Lung (tissue), 16 donors: ENCODE data around the gene MYO16. TPM values are rescaled to one million over a fixed set of nuclear protein-coding genes. Genes with fewer than 3 reads are reported as not detected.

Source experiments
- ATAC-seq: fragments of 200-7000 bp; cut with Tn5 transposase; one replicate; pipeline ENCODE4 v1.9.1; 2020; ENCODE audit warnings: moderate number of reproducible peaks; ENCODE audit not compliant: insufficient read depth, low FRiP score
- DNase-seq, 3 donors: peaks; one replicate each; pipeline ENCODE4 v3.0.0-alpha.2; 2013 to 2017
- H3K27ac ChIP-seq, 2 donors: one replicate each; pipeline ENCODE4 v1.5.1; 2013; ENCODE audit warnings: mild to moderate bottlenecking in 2 of 2, moderate library complexity in 2 of 2, control low read depth in 1 of 2, inconsistent platforms in 1 of 2, low read depth in 1 of 2, low read length in 1 of 2
- H3K27me3 ChIP-seq, 3 donors: one replicate each; pipeline ENCODE4 v1.5.1; 2013; ENCODE audit warnings: low read length in 2 of 3; ENCODE audit not compliant: control insufficient read depth in 3 of 3, insufficient read depth in 3 of 3
- H3K36me3 ChIP-seq, 4 donors: one replicate each; pipeline ENCODE4 v1.5.1; 2013; ENCODE audit warnings: low read length in 4 of 4, mild to moderate bottlenecking in 1 of 4, moderate library complexity in 1 of 4; ENCODE audit not compliant: control insufficient read depth in 4 of 4, insufficient read depth in 4 of 4
- H3K4me1 ChIP-seq, 5 donors: one replicate each; pipeline ENCODE4 v1.5.1; 2013; ENCODE audit warnings: low read length in 5 of 5, mild to moderate bottlenecking in 2 of 5, moderate library complexity in 1 of 5; ENCODE audit not compliant: control insufficient read depth in 5 of 5, insufficient read depth in 5 of 5
- H3K4me3 ChIP-seq: one replicate; pipeline ENCODE4 v1.5.1; 2013; ENCODE audit warnings: mild to moderate bottlenecking, control low read depth, moderate library complexity
- H3K9ac ChIP-seq, 2 donors: one replicate each; pipeline ENCODE4 v1.5.1; 2013; ENCODE audit warnings: low read length in 2 of 2, control low read depth in 1 of 2; ENCODE audit not compliant: insufficient read depth in 1 of 2
- H3K9me3 ChIP-seq, 4 donors: one replicate each; pipeline ENCODE4 v1.5.1; 2013; ENCODE audit warnings: low read length in 3 of 4, mild to moderate bottlenecking in 1 of 4, moderate library complexity in 1 of 4; ENCODE audit not compliant: control insufficient read depth in 4 of 4, insufficient read depth in 3 of 4
- CTCF ChIP-seq: IDR thresholded peaks from 2 replicates; pipeline ENCODE4 v1.5.1; 2012; ENCODE audit warnings: mild to moderate bottlenecking; ENCODE audit errors: control extremely low read depth, extremely low read depth
- WGBS, 2 donors: extraction: QIAGEN DNeasy Blood & Tissue Kit; methylation state at CpG; one replicate each; pipeline ENCODE4 v1.1.7; 2013; 5-methylcytosine and 5-hydroxymethylcytosine counted together
- long read RNA-seq, 5 donors: transcript quantifications; one replicate each; lab custom pipeline, GENCODE V29; 2026
- polyA plus RNA-seq, 2 donors: library from polyadenylated mRNA; stranded (reverse); fragments of 200-250 nt; gene quantifications; one replicate each; pipeline ENCODE4 v1.2.1, GENCODE V29; 2013
- total RNA-seq, 2 donors: library from RNA; depleted of rRNA in 1 of 2; stranded (reverse); fragments of >200 nt in 1 of 2; gene quantifications; one replicate each; pipeline ENCODE4 v1.2.1, GENCODE V29; 2014 to 2021
- donor health status: control.
- donor health status: control.
- donor health status: Bipolar disorder and iron deficiency.
- donor health status: healthy.
- donor health status: DM: yes; HTN: yes; CAD: no.

MYO16 gene
- total RNA-seq: 10 to 100 TPM in 1 of 2 donors, 1 to 10 TPM in 1; 1.4 to 13.8 TPM
- polyA plus RNA-seq: under 1 TPM; 0.12 to 0.39 TPM
- long read RNA-seq, donor 1: 0 reads
- long read RNA-seq, donor 2: 0 reads
- long read RNA-seq, donor 3: 0 reads
- long read RNA-seq, donor 4: 0 reads
- long read RNA-seq, donor 5: 0 reads

DNA sequence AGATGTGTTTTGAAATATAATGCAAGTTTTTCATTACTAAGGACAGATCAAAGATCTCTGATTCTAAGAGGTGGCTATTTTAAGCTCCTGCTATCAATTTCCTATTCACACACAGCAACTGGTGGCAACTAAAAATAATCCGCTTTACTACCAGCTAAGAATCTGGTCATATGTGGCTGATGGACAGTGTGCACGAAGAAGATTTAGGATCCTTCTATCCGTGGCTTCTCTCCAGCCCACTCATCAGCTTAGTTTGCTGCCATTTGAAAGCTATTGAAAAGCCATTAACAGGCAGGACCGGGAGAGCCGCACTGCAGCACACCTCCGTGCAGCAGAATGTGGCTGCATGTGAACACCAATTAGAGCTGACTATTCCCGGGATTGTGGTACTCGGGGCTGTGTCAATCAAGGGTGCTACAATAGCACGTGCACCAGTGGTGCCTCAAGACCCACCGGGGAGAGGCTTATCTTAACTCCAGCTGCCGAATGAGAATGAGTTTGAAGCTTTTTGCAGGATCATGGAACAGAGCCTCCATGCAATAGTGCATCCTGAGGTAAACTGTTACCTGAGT, at the start of gene MYO16:
Gene MYO16, plus strand, starts transcription at position 431 of the 572 bp plus-strand sequence. CDS start 234 bp downstream, outside the sequence.
- 39 to 51% methylated on average over 11 of the region's 11 CpGs for WGBS, 2 donors
- no peak within 1 kb of the TSS for H3K27ac ChIP-seq
- no peak for ATAC-seq
- no peaks in the 10 kb centered on the region for H3K27me3 ChIP-seq
- TF ChIP-seq CTCF: no peak
- H3K4me3 ChIP-seq: no peak within 1 kb of the TSS
- peaks cover 0 to 8% (median 2%) of the 10 kb centered on the region in 4 donors for H3K9me3 ChIP-seq
- no peaks in the 10 kb centered on the region for H3K36me3 ChIP-seq
- no peak within 1 kb of the TSS for H3K9ac ChIP-seq
- H3K4me1 ChIP-seq: peaks cover 0 to 2% (median 0%) of the 10 kb centered on the region in 5 donors
- DNase-seq: no peak

DNA sequence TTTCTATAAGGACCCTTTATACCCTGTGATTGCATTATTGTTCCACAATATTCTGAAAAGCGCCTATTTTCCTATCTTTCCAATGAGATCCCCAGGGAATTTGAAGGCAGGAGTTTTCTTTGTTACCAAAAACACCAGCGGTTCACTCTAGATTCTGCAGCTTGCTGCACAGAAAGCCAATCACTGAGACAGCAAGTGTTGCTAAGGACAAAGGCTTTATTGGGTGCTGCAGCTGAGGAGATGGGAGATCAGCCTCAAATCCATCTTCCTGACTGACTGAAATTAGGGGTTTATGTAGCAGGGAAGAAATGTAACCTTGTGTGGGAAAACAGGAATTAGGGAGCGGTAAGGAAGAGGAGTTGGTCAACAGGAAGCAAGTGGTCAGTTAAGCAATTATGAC, 42.6 kb upstream of the MYO16 start:
- no peak for TF ChIP-seq CTCF
- Histone ChIP-seq H3K4me1 (no peaks in the 10 kb centered on the region), H3K9me3 (peaks cover 0 to 3% (median 2%) of the 10 kb centered on the region in 4 donors), H3K9ac (no peak overlapping the region), H3K27me3 (no peaks in the 10 kb centered on the region), H3K27ac (no peak overlapping the region), H3K36me3 (no peaks in the 10 kb centered on the region), H3K4me3 (no peak overlapping the region)
- WGBS, 2 donors: 77% methylated on average over 3 of the region's 3 CpGs
- DNase-seq (no peak), ATAC-seq (no peak)

GRCh38 chr13:108588516-108588915, 40.9 kb upstream of the MYO16 start:
- Histone ChIP-seq H3K27me3 (no peaks in the 10 kb centered on the region), H3K4me1 (no peaks in the 10 kb centered on the region), H3K9ac (no peak overlapping the region), H3K4me3 (no peak overlapping the region), H3K9me3 (peaks cover 0 to 3% (median 2%) of the 10 kb centered on the region in 4 donors), H3K36me3 (no peaks in the 10 kb centered on the region), H3K27ac (no peak overlapping the region)
- DNase-seq: no peak
- no peak for TF ChIP-seq CTCF
- no peak for ATAC-seq
- WGBS, 2 donors: 77 to 82% methylated on average over 3 of the region's 3 CpGs
